ENCODE measurements around the gene GSX2.

GSX2 gene

GRCh38 chr4:54077812-54078211 lies 22.2 kb upstream of the GSX2 start:
- no peak for DNase-seq (ENCODE audit: low spot score)

GRCh38 chr4:54082168-54082567 lies 17.8 kb upstream of the GSX2 start:
- no peak for DNase-seq (ENCODE audit: low spot score)

DNA sequence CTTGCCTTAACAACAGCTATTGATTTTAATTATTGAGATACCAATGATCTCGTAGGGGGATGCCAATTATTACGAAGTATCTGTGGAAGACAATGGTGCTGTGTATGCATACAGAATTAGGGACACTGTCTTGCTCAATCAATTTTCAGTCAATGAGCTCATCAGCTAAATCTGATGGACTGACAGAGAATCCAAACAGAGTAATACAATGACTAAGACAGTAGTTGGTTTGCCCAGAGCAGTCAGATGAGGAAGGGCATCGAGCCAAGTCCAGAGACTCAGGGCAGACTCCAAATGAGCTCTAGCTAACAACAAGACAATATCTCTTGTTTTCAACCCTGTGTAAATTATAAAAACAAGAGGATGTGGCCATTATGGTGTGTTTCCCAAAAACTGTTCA lies 14.7 kb upstream of the GSX2 start:
- no peak for DNase-seq (ENCODE audit: low spot score)

DNA sequence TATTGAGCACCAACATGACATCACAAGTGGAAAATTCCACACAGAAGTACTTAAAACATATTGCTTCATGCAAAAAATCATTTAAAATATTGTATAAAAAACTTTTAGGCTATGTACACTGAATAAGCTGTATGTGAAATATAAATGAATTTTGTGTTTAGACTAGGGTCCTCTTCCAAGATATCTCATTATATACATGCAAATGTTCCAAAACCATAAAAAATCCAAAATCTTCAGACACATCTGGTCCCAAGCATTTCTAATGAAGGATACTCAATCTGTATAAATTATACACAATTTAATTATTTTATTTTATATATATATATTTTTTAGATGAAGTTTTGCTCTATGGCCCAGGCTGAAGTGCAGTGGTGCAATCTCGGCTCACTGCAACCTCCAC lies 10.1 kb upstream of the GSX2 start:
- no peak for DNase-seq (ENCODE audit: low spot score)

DNA sequence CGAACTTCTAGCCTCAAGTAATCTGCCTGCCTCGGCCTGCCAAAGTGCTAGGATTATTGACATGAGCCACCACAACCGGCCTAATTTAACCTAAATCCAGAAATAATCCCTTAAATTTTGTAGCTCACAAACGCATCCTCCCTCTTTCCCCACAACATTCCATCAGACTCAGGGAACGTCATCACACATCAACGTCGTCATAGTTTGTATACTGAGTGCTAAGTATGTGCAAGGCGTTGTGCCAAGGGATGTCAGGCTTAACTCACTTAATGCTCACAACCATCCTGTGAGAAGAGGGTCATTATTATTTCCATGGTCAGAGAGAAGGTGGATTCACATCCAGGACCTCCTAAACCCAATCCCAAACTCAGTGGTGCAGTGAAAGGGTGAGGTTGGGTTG lies 9.6 kb upstream of the GSX2 start:
- no peak for DNase-seq (ENCODE audit: low spot score)

DNA sequence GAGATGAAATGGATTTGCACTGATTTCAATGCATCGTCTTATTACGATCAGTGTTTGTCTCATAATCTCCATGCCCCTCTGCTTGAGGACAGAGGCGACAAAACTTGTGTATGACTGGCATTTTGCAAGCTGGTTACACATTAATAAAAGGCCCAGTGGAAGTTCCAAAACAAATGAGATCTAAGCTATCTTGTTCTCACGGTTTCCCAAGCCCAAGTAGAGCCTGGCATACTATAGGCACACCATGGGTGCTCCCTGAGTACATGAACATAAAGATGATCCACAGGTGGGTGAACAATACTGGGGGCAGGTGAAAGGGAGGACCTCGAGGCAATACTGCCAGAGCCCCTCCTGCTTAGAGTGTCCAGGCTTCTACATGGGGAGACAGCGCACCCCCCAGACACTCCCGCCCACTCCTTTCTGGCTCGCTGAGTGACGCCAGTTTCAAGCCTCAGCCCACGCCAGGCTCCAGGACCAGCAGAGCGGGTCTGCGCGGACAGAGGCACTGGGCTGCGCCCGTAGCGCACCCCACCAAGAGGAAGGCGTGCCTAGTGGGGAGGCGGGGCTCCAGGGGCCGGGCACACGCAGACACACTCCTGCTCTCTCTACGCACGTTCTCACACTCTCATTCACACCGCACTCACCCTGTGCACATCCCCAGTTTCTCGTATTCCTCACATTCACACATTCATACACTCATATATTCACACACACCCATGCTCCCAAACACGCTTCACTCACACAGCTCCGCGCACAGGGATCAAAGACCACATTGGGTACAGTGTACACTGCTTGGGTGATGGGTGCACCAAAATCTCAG lies 8.9 kb upstream of the GSX2 start:
- DNase-seq (ENCODE audit: low spot score), result no peak

- peak; percentile 54 for DNase-seq (ENCODE audit: low spot score)
These were observed 8.1 kb upstream of the GSX2 start for GRCh38 chr4:54091637-54092404.

GRCh38 chr4:54092405-54093323 lies 7.3 kb upstream of the GSX2 start:
- no peak for DNase-seq (ENCODE audit: low spot score)

- DNase-seq (ENCODE audit: low spot score), result no peak
These were observed 6.4 kb upstream of the GSX2 start for GRCh38 chr4:54093324-54094240.

GRCh38 chr4:54094451-54094850 lies 5.5 kb upstream of the GSX2 start:
- no peak for DNase-seq (ENCODE audit: low spot score)

GRCh38 chr4:54095110-54095825 lies 4.7 kb upstream of the GSX2 start:
- DNase-seq (ENCODE audit: low spot score), result no peak

DNA sequence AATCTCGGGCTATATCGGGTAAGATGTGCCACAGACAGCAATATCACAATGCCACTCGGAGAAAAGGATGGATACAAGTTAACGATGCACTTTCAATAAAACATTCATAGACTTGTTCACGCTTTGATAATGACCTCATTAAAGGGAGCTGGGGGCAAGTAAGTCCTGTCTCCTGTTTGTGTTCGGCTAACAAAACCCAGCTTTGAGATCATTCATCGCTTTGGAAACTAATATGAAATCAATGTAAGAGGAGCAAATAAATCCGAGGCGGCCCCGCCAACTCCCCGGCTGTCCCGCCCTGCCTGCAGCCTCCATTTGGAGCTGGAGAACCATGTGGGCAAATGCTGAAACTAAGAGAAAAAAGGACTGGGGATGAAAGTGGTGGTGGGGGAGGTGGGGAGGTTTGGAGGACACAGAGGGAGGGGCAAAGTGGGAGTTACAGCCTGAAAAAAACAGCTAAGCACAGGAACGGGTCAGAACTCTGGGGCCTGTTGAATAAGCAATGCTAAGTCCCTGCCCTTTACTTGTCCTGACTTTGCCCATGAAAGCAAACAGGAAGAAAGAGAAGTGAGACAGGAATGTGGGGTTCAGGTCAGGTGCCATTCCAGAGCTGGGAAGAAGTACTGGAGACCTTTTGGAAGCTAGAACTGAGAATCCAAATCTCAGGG lies 3.5 kb upstream of the GSX2 start:
- DNase-seq (ENCODE audit: low spot score), result peak; percentile 16

GRCh38 chr4:54097152-54097551 lies 2.8 kb upstream of the GSX2 start:
- DNase-seq (ENCODE audit: low spot score), result no peak

GRCh38 chr4:54098375-54098774 lies 1.6 kb upstream of the GSX2 start:
- peak; percentile 82 for DNase-seq (ENCODE audit: low spot score)

- DNase-seq (ENCODE audit: low spot score), result peak; percentile 48
These were observed 646 bp upstream of the GSX2 start for GRCh38 chr4:54099287-54099747.

DNA sequence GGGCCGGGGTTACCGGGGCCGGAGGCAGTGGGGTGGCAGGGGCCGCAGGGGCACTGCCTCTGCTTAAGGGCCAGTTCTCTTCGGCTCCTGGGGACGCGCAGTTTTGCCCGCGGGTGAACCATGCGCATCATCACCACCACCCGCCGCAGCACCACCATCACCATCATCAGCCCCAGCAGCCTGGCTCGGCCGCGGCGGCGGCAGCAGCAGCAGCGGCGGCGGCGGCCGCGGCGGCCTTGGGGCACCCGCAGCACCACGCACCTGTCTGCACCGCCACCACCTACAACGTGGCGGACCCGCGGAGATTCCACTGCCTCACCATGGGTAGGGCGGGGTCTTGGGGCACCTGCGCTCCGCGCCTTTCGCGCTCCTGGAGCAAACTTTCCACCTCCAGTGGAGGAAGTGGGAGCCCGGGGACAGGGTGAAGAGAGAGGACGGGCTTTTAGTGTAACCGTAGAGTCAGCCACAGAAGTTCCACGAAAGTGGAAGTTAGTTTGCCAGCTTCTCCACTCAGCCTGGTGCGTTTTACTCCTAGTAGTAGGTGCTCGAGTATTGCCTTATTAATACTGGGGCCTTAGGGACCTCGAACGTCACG lies 729 bp downstream of the GSX2 start:
- no peak for DNase-seq (ENCODE audit: low spot score)

GRCh38 chr4:54101190-54102041 lies 1.5 kb downstream of the GSX2 start:
- no peak for DNase-seq (ENCODE audit: low spot score)

DNA sequence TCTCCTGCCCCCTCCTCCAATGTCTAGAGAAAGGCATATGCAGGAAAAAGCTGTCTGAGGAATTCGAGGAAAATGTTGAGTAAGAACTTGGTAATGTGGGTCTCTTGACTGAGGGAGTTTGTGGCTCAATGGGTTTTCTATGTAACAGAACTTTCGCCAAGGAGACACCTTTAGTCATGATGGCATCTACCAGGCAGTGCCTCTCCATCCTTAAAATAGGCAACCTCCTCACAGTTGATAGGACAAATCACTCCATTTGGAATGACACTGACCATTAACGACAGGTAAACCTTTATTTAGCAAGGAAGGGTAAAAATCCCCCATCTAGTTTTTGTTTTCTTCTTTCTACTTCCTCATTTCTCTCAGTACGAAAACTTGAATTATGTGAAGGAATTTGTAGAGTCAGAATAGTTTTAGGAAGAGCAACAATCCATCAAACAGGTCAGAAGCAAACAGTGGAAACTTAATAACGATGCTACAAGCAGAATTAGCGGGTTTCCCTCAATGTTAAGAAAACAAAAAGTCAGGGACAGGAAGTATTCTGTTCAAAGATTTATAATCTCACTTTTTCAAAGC lies 2.7 kb downstream of the GSX2 start:
- no peak for DNase-seq (ENCODE audit: low spot score)

Data from cerebellar cortex (tissue), 1 donor.